HCT116 (cell line): ENCODE results near the gene HEY2. TPM values are rescaled to one million over a fixed set of nuclear protein-coding genes. Genes with fewer than 3 reads are reported as not detected.

ENCODE experiments used
- ATAC-seq: fragments of 200-7000 bp; cut with Tn5 transposase; 2 replicates; pipeline ENCODE4 v1.9.1; 2020; ENCODE audit warnings: mild to moderate bottlenecking, moderate library complexity
- BruUV-seq: library from RNA; stranded (reverse); fragments of 400-500 nt; replicated peaks from 2 replicates; lab custom pipeline; 2021; lab: Mats Ljungman, UMichigan
- CTCF ChIA-PET: fragments of 300-600 bp; sonication (Branson Sonifier 250); formaldehyde crosslinking; loops from one replicate; lab custom pipeline; 2021; ENCODE audit warnings: antibody characterized with exemption; lab: Charles Lee
- POLR2A ChIA-PET: fragments of 300-600, 350-600 bp; sonication (Branson Sonifier 250); formaldehyde crosslinking; loops from one replicate; lab custom pipeline; 2021; ENCODE audit warnings: antibody characterized with exemption; lab: Charles Lee
- RAD21 ChIA-PET, 2 experiments: fragments of 300-600 bp; sonication (Branson Sonifier 250); formaldehyde crosslinking; loops; one replicate each; lab custom pipeline; 2023; ENCODE audit warnings: low total read pairs in 2 of 2; ENCODE audit not compliant: uncharacterized antibody in 2 of 2, unreplicated experiment in 2 of 2, low non-redundant PET in 1 of 2; lab: Charles Lee
- DNase-seq: peaks from one replicate; pipeline ENCODE4 v3.0.0-alpha.2; 2010; ENCODE audit warnings: low read depth, low spot score
- H2AFZ ChIP-seq: fragments of 200-600 bp; shearing (Covaris generic), sonication (generic); 2 replicates; pipeline ENCODE4 v1.6.1; 2017; ENCODE audit warnings: low read depth, mixed run types, mixed read lengths, antibody characterized with exemption, low read length; ENCODE audit not compliant: poor library complexity, severe bottlenecking
- H3K27ac ChIP-seq: 2 replicates; pipeline ENCODE4 v1.5.1; 2012; ENCODE audit warnings: low read depth, low read length
- H3K27me3 ChIP-seq: fragments of 200-600 bp; sonication (generic); 2 replicates; pipeline ENCODE4 v1.6.1; 2016; ENCODE audit warnings: mixed run types, low read length, mixed read lengths; ENCODE audit not compliant: insufficient read depth
- H3K36me3 ChIP-seq, 2 experiments: fragments of 200-500 bp in 1 of 2; fragments of 200-600 bp in 1 of 2; sonication (Bioruptor generic) in 1 of 2; sonication (generic) in 1 of 2; 2 replicates each; pipeline versions ENCODE4 v1.5.1 to v1.6.1; 2014 to 2016; ENCODE audit warnings: low read length in 2 of 2, inconsistent platforms in 1 of 2, mixed read lengths in 1 of 2, mixed run types in 1 of 2; ENCODE audit not compliant: insufficient read depth in 2 of 2, control insufficient read depth in 1 of 2
- H3K4me1 ChIP-seq, 2 experiments: fragments of 200-600 bp in 1 of 2; sonication (generic) in 1 of 2; 2 replicates each; pipeline versions ENCODE4 v1.5.1 to v1.6.1; 2012 to 2017; ENCODE audit warnings: low read length in 2 of 2, inconsistent platforms in 1 of 2, mild to moderate bottlenecking in 1 of 2, mixed read lengths in 1 of 2, mixed run types in 1 of 2, moderate library complexity in 1 of 2; ENCODE audit not compliant: insufficient read depth in 2 of 2, control insufficient read depth in 1 of 2
- H3K4me2 ChIP-seq: fragments of 200-600 bp; sonication (generic); 2 replicates; pipeline ENCODE4 v1.6.1; 2017; ENCODE audit warnings: mixed run types, low read length, mixed read lengths
- H3K4me3 ChIP-seq, 2 experiments: fragments of 200-600 bp in 1 of 2; sonication (generic) in 1 of 2; replicated peaks in 1 of 2; 2 replicates each; pipeline ENCODE4 v1.5.1; 2011 to 2016; ENCODE audit warnings: low read length in 2 of 2, control low read depth in 1 of 2, low read depth in 1 of 2, mild to moderate bottlenecking in 1 of 2, mixed read lengths in 1 of 2, mixed run types in 1 of 2
- H3K79me2 ChIP-seq: fragments of 200-600 bp; sonication (generic); 2 replicates; pipeline ENCODE4 v1.6.1; 2017; ENCODE audit warnings: mild to moderate bottlenecking, mixed run types, low read length, moderate library complexity, mixed read lengths; ENCODE audit not compliant: insufficient read depth
- H3K9ac ChIP-seq: fragments of 200-600 bp; sonication (generic); 2 replicates; pipeline ENCODE4 v1.6.1; 2016; ENCODE audit warnings: low read length, mixed read lengths
- H3K9me2 ChIP-seq: fragments of 200-600 bp; sonication (generic), shearing (Covaris generic); 2 replicates; pipeline ENCODE4 v1.6.1; 2017; ENCODE audit warnings: mixed run types, mild to moderate bottlenecking, moderate library complexity; ENCODE audit not compliant: insufficient read depth
- H3K9me3 ChIP-seq, 2 experiments: fragments of 200-500 bp in 1 of 2; fragments of 200-600 bp in 1 of 2; sonication (Bioruptor generic) in 1 of 2; sonication (generic) in 1 of 2; 2 replicates each; pipeline ENCODE4 v1.6.1; 2014 to 2017; ENCODE audit warnings: low read length in 2 of 2, mixed read lengths in 2 of 2, inconsistent platforms in 1 of 2, low read depth in 1 of 2, mild to moderate bottlenecking in 1 of 2, mixed run types in 1 of 2, moderate library complexity in 1 of 2; ENCODE audit not compliant: control insufficient read depth in 1 of 2, insufficient read depth in 1 of 2
- H4K20me1 ChIP-seq: fragments of 200-600 bp; sonication (generic), shearing (Covaris generic); 2 replicates; pipeline ENCODE4 v1.6.1; 2017; ENCODE audit warnings: mixed run types, mild to moderate bottlenecking, moderate library complexity; ENCODE audit not compliant: insufficient read depth
- CBX3 ChIP-seq: IDR thresholded peaks from 2 replicates; pipeline ENCODE4 v1.6.1; 2012; ENCODE audit warnings: low read depth
- CEBPB ChIP-seq: IDR thresholded peaks from 2 replicates; pipeline ENCODE4 v1.6.1; 2012; ENCODE audit warnings: low read depth
- EGR1 ChIP-seq: IDR thresholded peaks from 2 replicates; pipeline ENCODE4 v1.6.1; 2012; ENCODE audit warnings: low read depth
- ELF1 ChIP-seq: IDR thresholded peaks from 2 replicates; pipeline ENCODE4 v1.6.1; 2012; ENCODE audit warnings: low read depth, borderline replicate concordance
- EZH2phosphoT487 ChIP-seq: fragments of 200-600 bp; IDR thresholded peaks from 2 replicates; pipeline ENCODE4 v1.6.1; 2018; ENCODE audit warnings: antibody characterized with exemption, borderline replicate concordance
- FOSL1 ChIP-seq: IDR thresholded peaks from 2 replicates; pipeline ENCODE4 v1.6.1; 2012; ENCODE audit warnings: low read depth
- JUND ChIP-seq: IDR thresholded peaks from 2 replicates; pipeline ENCODE4 v1.6.1; 2012
- POLR2A ChIP-seq: IDR thresholded peaks from 2 replicates; pipeline ENCODE4 v1.7.0; 2011; ENCODE audit warnings: borderline replicate concordance; ENCODE audit not compliant: insufficient read depth, insufficient read length; ENCODE audit errors: extremely low read depth
- RAD21 ChIP-seq: IDR thresholded peaks from 2 replicates; pipeline ENCODE4 v1.6.1; 2012; ENCODE audit warnings: low read depth, mild to moderate bottlenecking
- SIN3A ChIP-seq: IDR thresholded peaks from 2 replicates; pipeline ENCODE4 v1.6.1; 2012; ENCODE audit warnings: low read depth
- SP1 ChIP-seq: IDR thresholded peaks from 2 replicates; pipeline ENCODE4 v1.6.1; 2012; ENCODE audit warnings: low read depth
- SRF ChIP-seq: IDR thresholded peaks from 2 replicates; pipeline ENCODE4 v1.6.1; 2012; ENCODE audit warnings: low read depth
- intact Hi-C: fragments of 100-400 bp; cut with micrococcal nuclease; formaldehyde crosslinking; loops from 2 replicates; pipeline ENCODE4 v1.10.0; 2022
- total RNA-seq: library from RNA; stranded (reverse); gene quantifications from one replicate; pipeline ENCODE4 v1.2.1, GENCODE V29; 2021; ENCODE audit not compliant: unreplicated experiment
- TF ChIP-seq, protein P1 (sequence below): IDR thresholded peaks from 2 replicates; pipeline ENCODE4 v1.6.1; 2012; ENCODE audit warnings: low read depth
- TF ChIP-seq, protein P2 (sequence below): IDR thresholded peaks from 2 replicates; pipeline ENCODE4 v1.6.1; 2012
- TF ChIP-seq, protein P3 (sequence below), 3 experiments: fragments of 200-600 bp in 1 of 3; sonication (generic) in 1 of 3; IDR thresholded peaks in 2 of 3; conservative IDR thresholded peaks in 1 of 3; 2 replicates each; pipeline ENCODE4 v1.5.1; 2012 to 2017; ENCODE audit warnings: low read depth in 2 of 3, low read length in 2 of 3, antibody characterized with exemption in 1 of 3, borderline replicate concordance in 1 of 3, control low read depth in 1 of 3, mild to moderate bottlenecking in 1 of 3, mixed read lengths in 1 of 3, mixed run types in 1 of 3, moderate library complexity in 1 of 3; ENCODE audit not compliant: insufficient read depth in 1 of 3
- TF ChIP-seq, protein P4 (sequence below): IDR thresholded peaks from 2 replicates; pipeline ENCODE4 v1.6.1; 2012
- TF ChIP-seq, protein P5 (sequence below): IDR thresholded peaks from 2 replicates; pipeline ENCODE4 v1.6.1; 2011; ENCODE audit warnings: mild to moderate bottlenecking, low read length, moderate library complexity; ENCODE audit not compliant: insufficient replicate concordance; ENCODE audit errors: extremely low read depth

Gene HEY2
- total RNA-seq, 1 experiment from 2014 or later, result not detected

DNA sequence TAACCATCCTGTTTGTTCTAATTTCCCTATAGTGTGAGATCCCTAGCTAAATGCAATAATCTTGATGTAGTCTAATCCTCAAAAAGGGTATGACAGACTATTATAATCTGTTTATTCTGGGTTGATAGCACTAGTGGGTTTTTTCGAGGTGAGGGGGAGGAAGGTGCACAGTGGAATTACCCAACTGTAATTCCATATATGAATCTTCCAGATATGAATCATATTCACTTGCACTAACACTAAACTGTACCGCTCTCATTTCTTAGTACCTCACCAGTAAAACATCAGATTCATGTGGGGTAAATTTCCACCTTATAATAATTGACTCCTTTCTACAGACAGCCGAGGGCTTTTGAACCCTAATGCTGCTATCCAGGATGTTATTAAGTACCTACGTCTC, 57.9 kb downstream of the HEY2 start:
- ATAC-seq (no peak), DNase-seq (no peak)
- H3K4me3 ChIP-seq, result no peak overlapping the region
- H3K4me1 ChIP-seq, result peaks cover 0 to 3% of the 10 kb centered on the region in 2 experiments; a peak in 1 of 4 replicates
- BruUV-seq, result no TSS peak
- H3K4me2 ChIP-seq, result no peak overlapping the region
- no peaks in the 10 kb centered on the region for H3K9me3 ChIP-seq
- no peak overlapping the region for H3K9ac ChIP-seq
- H3K27me3 ChIP-seq, result no peaks in the 10 kb centered on the region
- H3K36me3 ChIP-seq, result no peaks in the 10 kb centered on the region
- H4K20me1 ChIP-seq, result no peaks in the 10 kb centered on the region
- H3K9me2 ChIP-seq, result no peaks in the 10 kb centered on the region
- POLR2A ChIA-PET, result no interaction called here
- CTCF ChIA-PET, result interaction anchor here (1.4 kb wide), 2 partner anchors 15 to 149 kb away, joined by 3 read pairs; partner anchors contain the start of gene HINT3
- H3K27ac ChIP-seq, result no peak overlapping the region
- RAD21 ChIA-PET, result no interaction called here
- intact Hi-C loops, result no loop called here
- H2AFZ ChIP-seq, result no peak overlapping the region
- TF ChIP-seq CBX3 (no peak), JUND (no peak), SP1 (no peak), SRF (no peak), CEBPB (no peak), EZH2phosphoT487 (no peak), SIN3A (no peak), RAD21 (no peak), ELF1 (no peak), POLR2A (no peak), EGR1 (no peak), FOSL1 (no peak)
- TF ChIP-seq, protein P1, sequence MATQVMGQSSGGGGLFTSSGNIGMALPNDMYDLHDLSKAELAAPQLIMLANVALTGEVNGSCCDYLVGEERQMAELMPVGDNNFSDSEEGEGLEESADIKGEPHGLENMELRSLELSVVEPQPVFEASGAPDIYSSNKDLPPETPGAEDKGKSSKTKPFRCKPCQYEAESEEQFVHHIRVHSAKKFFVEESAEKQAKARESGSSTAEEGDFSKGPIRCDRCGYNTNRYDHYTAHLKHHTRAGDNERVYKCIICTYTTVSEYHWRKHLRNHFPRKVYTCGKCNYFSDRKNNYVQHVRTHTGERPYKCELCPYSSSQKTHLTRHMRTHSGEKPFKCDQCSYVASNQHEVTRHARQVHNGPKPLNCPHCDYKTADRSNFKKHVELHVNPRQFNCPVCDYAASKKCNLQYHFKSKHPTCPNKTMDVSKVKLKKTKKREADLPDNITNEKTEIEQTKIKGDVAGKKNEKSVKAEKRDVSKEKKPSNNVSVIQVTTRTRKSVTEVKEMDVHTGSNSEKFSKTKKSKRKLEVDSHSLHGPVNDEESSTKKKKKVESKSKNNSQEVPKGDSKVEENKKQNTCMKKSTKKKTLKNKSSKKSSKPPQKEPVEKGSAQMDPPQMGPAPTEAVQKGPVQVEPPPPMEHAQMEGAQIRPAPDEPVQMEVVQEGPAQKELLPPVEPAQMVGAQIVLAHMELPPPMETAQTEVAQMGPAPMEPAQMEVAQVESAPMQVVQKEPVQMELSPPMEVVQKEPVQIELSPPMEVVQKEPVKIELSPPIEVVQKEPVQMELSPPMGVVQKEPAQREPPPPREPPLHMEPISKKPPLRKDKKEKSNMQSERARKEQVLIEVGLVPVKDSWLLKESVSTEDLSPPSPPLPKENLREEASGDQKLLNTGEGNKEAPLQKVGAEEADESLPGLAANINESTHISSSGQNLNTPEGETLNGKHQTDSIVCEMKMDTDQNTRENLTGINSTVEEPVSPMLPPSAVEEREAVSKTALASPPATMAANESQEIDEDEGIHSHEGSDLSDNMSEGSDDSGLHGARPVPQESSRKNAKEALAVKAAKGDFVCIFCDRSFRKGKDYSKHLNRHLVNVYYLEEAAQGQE, result no peak
- TF ChIP-seq, protein P2, sequence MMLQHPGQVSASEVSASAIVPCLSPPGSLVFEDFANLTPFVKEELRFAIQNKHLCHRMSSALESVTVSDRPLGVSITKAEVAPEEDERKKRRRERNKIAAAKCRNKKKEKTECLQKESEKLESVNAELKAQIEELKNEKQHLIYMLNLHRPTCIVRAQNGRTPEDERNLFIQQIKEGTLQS, result no peak
- TF ChIP-seq, protein P3, sequence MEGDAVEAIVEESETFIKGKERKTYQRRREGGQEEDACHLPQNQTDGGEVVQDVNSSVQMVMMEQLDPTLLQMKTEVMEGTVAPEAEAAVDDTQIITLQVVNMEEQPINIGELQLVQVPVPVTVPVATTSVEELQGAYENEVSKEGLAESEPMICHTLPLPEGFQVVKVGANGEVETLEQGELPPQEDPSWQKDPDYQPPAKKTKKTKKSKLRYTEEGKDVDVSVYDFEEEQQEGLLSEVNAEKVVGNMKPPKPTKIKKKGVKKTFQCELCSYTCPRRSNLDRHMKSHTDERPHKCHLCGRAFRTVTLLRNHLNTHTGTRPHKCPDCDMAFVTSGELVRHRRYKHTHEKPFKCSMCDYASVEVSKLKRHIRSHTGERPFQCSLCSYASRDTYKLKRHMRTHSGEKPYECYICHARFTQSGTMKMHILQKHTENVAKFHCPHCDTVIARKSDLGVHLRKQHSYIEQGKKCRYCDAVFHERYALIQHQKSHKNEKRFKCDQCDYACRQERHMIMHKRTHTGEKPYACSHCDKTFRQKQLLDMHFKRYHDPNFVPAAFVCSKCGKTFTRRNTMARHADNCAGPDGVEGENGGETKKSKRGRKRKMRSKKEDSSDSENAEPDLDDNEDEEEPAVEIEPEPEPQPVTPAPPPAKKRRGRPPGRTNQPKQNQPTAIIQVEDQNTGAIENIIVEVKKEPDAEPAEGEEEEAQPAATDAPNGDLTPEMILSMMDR (IDR thresholded peaks at IDR 0.05 in 2 of 3, conservative IDR thresholded peaks at IDR 0.05 in 1 of 3; ENCODE audit: borderline replicate concordance in 1 of 3, insufficient read depth in 1 of 3, low read depth in 2 of 3, low read length in 2 of 3), result no peak
- TF ChIP-seq, protein P4, sequence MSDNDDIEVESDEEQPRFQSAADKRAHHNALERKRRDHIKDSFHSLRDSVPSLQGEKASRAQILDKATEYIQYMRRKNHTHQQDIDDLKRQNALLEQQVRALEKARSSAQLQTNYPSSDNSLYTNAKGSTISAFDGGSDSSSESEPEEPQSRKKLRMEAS, result no peak
- TF ChIP-seq, protein P5, sequence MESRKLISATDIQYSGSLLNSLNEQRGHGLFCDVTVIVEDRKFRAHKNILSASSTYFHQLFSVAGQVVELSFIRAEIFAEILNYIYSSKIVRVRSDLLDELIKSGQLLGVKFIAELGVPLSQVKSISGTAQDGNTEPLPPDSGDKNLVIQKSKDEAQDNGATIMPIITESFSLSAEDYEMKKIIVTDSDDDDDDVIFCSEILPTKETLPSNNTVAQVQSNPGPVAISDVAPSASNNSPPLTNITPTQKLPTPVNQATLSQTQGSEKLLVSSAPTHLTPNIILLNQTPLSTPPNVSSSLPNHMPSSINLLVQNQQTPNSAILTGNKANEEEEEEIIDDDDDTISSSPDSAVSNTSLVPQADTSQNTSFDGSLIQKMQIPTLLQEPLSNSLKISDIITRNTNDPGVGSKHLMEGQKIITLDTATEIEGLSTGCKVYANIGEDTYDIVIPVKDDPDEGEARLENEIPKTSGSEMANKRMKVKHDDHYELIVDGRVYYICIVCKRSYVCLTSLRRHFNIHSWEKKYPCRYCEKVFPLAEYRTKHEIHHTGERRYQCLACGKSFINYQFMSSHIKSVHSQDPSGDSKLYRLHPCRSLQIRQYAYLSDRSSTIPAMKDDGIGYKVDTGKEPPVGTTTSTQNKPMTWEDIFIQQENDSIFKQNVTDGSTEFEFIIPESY, result no peak
- no peaks in the 10 kb centered on the region for H3K79me2 ChIP-seq
